Left lung (tissue), 14 donors: ENCODE measurements around the gene USP1. TPM values are rescaled to one million over a fixed set of nuclear protein-coding genes. Genes with fewer than 3 reads are reported as not detected.

Source experiments
- ATAC-seq: fragments of 200-7000 bp; cut with Tn5 transposase; one replicate; pipeline ENCODE4 v1.9.1; 2020; ENCODE audit warnings: moderate library complexity
- DNase-seq, 4 donors: peaks; one replicate each; pipeline ENCODE4 v3.0.0-alpha.2; 2013 to 2020
- H3K27ac ChIP-seq, 2 donors: fragments of 200-600 bp; sonication (generic) in 1 of 2; one replicate each; pipeline versions ENCODE4 v1.5.0 to v1.8.0; 2020 to 2021
- H3K27me3 ChIP-seq, 2 donors: fragments of 200-600 bp; sonication (generic) in 1 of 2; one replicate each; pipeline versions ENCODE4 v1.5.0 to v1.8.0; 2020 to 2021
- H3K36me3 ChIP-seq, 2 donors: fragments of 200-600 bp; sonication (generic) in 1 of 2; one replicate each; pipeline versions ENCODE4 v1.5.0 to v1.8.0; 2020 to 2021
- H3K4me1 ChIP-seq, 2 donors: fragments of 200-600 bp; one replicate each; pipeline ENCODE4 v1.8.0; 2021
- H3K4me3 ChIP-seq, 2 donors: fragments of 200-600 bp; sonication (generic) in 1 of 2; one replicate each; pipeline versions ENCODE4 v1.5.0 to v1.8.0; 2020 to 2021; ENCODE audit warnings: mild to moderate bottlenecking in 1 of 2
- H3K9me3 ChIP-seq, 2 donors: fragments of 200-600 bp; sonication (generic) in 1 of 2; one replicate each; pipeline versions ENCODE4 v1.5.0 to v1.8.0; 2020 to 2021
- CTCF ChIP-seq, 2 donors: fragments of 200-600 bp; sonication (generic) in 1 of 2; IDR thresholded peaks; one replicate each; pipeline versions ENCODE4 v1.5.0 to v1.8.0; 2021; ENCODE audit warnings: antibody characterized with exemption in 2 of 2
- intact Hi-C, 2 donors: fragments of 100-400 bp; cut with DNase I; formaldehyde crosslinking; loops; one replicate each; pipeline versions ENCODE4 v1.11.2 to v1.14.2; 2022
- long read RNA-seq, 12 donors: library from polyadenylated mRNA in 2 of 12; unstranded in 2 of 12; transcript quantifications; one replicate each; pipeline ENCODE4 v2.0.0 and lab custom pipeline, GENCODE V29; 2019 to 2026
- polyA plus RNA-seq, 6 donors: library from polyadenylated mRNA; unstranded; fragments of 120-200 nt; gene quantifications; one replicate each; pipeline ENCODE4 v1.2.1, GENCODE V29; 2013; ENCODE audit not compliant: insufficient read length in 6 of 6
- total RNA-seq, 2 donors: library from RNA; stranded (reverse); fragmentation: NEBNext Ultra II Directional; extraction: Animal tissue kit (Norgen Biotek cat#: 25700); gene quantifications; one replicate each; pipeline ENCODE4 v1.2.1, GENCODE V29; 2021
- donor health status: DM: no; HTN: yes; CAD: no.
- donor health status: DM: no; HTN: no; CAD: no.

USP1 gene
- total RNA-seq (10 to 100 TPM; 21.1 to 26.7 TPM), polyA plus RNA-seq (10 to 100 TPM; 52.4 to 72.3 (median 57.9) TPM)
- long read RNA-seq, donor 1, partial matches to known transcripts = 47 of 51 reads
- long read RNA-seq, donor 1, other reads (novel, unspliced or antisense) = 0 of 51 reads
- long read RNA-seq, donor 2, partial matches to known transcripts = 42 of 45 reads
- long read RNA-seq, donor 2, other reads (novel, unspliced or antisense) = 0 of 45 reads
- long read RNA-seq, donor 3, transcript USP1-201 (9 exons, 3,996 nt) = major isoform, 8 of 8 reads
- long read RNA-seq, donor 3, partial matches to known transcripts = 0 of 8 reads
- long read RNA-seq, donor 3, other reads (novel, unspliced or antisense) = 0 of 8 reads
- long read RNA-seq, donor 4, partial matches to known transcripts = 19 of 22 reads
- long read RNA-seq, donor 4, other reads (novel, unspliced or antisense) = 3 of 22 reads
- long read RNA-seq, donor 5, partial matches to known transcripts = 37 of 47 reads
- long read RNA-seq, donor 5, other reads (novel, unspliced or antisense) = 5 of 47 reads
- long read RNA-seq, donor 6, partial matches to known transcripts = 17 of 18 reads
- long read RNA-seq, donor 6, other reads (novel, unspliced or antisense) = 0 of 18 reads
- long read RNA-seq, donor 7, partial matches to known transcripts = 8 of 12 reads
- long read RNA-seq, donor 7, other reads (novel, unspliced or antisense) = 0 of 12 reads
- long read RNA-seq, donor 8, transcript USP1-201 (9 exons, 3,996 nt) = major isoform, 8 of 23 reads
- long read RNA-seq, donor 8, partial matches to known transcripts = 14 of 23 reads
- long read RNA-seq, donor 8, other reads (novel, unspliced or antisense) = 0 of 23 reads
- long read RNA-seq, donor 9 = 0 reads
- long read RNA-seq, donor 10, partial matches to known transcripts = 16 of 19 reads
- long read RNA-seq, donor 10, other reads (novel, unspliced or antisense) = 3 of 19 reads
- long read RNA-seq, donor 11, partial matches to known transcripts = 53 of 55 reads
- long read RNA-seq, donor 11, other reads (novel, unspliced or antisense) = 0 of 55 reads
- long read RNA-seq, donor 12, partial matches to known transcripts = 56 of 56 reads
- long read RNA-seq, donor 12, other reads (novel, unspliced or antisense) = 0 of 56 reads

GRCh38 chr1:62436466-62437272, at the start of gene USP1:
USP1 (plus strand) TSS chr1:62437049; CDS start chr1:62439868, 2,819 bp downstream.
- Histone ChIP-seq H3K9me3 (no peaks in the 10 kb centered on the region), H3K36me3 (no peaks in the 10 kb centered on the region), H3K27me3 (no peaks in the 10 kb centered on the region), H3K4me3 (peak within 1 kb of the TSS; percentile 92 to 99), H3K27ac (peak within 1 kb of the TSS; percentile 97 to 99), H3K4me1 (peaks cover 19 to 37% of the 10 kb centered on the region in 2 donors)
- DNase-seq = peak in 3 of 4 donors; percentile 95 to 99 (median 98)
- intact Hi-C loops = no loop called here
- no peak for TF ChIP-seq CTCF (IDR thresholded peaks at IDR 0.05)
- peak; percentile 88 for ATAC-seq

GRCh38 chr1:62389531-62389930, 47.3 kb upstream of the USP1 start:
- intact Hi-C loops = no loop called here
- Histone ChIP-seq H3K27ac (no peak overlapping the region), H3K4me1 (no peaks in the 10 kb centered on the region), H3K27me3 (no peaks in the 10 kb centered on the region), H3K9me3 (no peaks in the 10 kb centered on the region), H3K36me3 (no peaks in the 10 kb centered on the region), H3K4me3 (no peak overlapping the region)
- DNase-seq (no peak), ATAC-seq (no peak)
- no peak for TF ChIP-seq CTCF (IDR thresholded peaks at IDR 0.05)

GRCh38 chr1:62390071-62390470, 46.8 kb upstream of the USP1 start:
- H3K4me1 ChIP-seq = no peaks in the 10 kb centered on the region
- intact Hi-C loops = no loop called here
- H3K27me3 ChIP-seq = no peaks in the 10 kb centered on the region
- no peaks in the 10 kb centered on the region for H3K36me3 ChIP-seq
- no peak overlapping the region for H3K27ac ChIP-seq
- no peak for TF ChIP-seq CTCF (IDR thresholded peaks at IDR 0.05)
- ATAC-seq (no peak), DNase-seq (no peak)
- no peaks in the 10 kb centered on the region for H3K9me3 ChIP-seq
- H3K4me3 ChIP-seq = no peak overlapping the region

GRCh38 chr1:62391369-62391971, 45.4 kb upstream of the USP1 start:
- peak in 1 of 2 donors; percentile 37 for TF ChIP-seq CTCF (IDR thresholded peaks at IDR 0.05)
- peak; percentile 33 for ATAC-seq
- Histone ChIP-seq H3K4me1 (no peaks in the 10 kb centered on the region), H3K4me3 (no peak overlapping the region), H3K27me3 (no peaks in the 10 kb centered on the region), H3K36me3 (no peaks in the 10 kb centered on the region), H3K9me3 (no peaks in the 10 kb centered on the region), H3K27ac (no peak overlapping the region)
- no peak for DNase-seq
- intact Hi-C loops = no loop called here
